Measurements from ENCODE around the gene ETS1.
A peak's percentile ranks its signal among the peaks of the same experiment; 100 is the strongest.
"Not testable (repeated sequence)": the region's sequence is repeated elsewhere in the genome, so short reads cannot be mapped to it uniquely, and the experiment has no call there.

The ETS1 gene

GRCh38 chr11:128453444-128454336 lies 133.7 kb downstream of the ETS1 start:
- Histone ChIP-seq H3K4me1 (ENCODE audit: control insufficient read depth in 5 of 5, insufficient read depth in 5 of 5, low read length in 5 of 5) (peaks cover 3 to 36% (median 16%) of the 10 kb centered on the region in 5 donors), H3K9ac (ENCODE audit: low read length in 5 of 5) (no peak overlapping the region), H3K9me3 (ENCODE audit: control insufficient read depth in 5 of 5, low read length in 5 of 5) (no peaks in the 10 kb centered on the region), H3K4me3 (ENCODE audit: low read depth in 1 of 5, low read length in 5 of 5) (no peak overlapping the region), H3K27me3 (ENCODE audit: control insufficient read depth in 5 of 5, insufficient read depth in 4 of 5, low read length in 5 of 5) (peaks cover 0 to 5% (median 0%) of the 10 kb centered on the region in 5 donors), H3K27ac (ENCODE audit: low read depth, low read length) (no peak overlapping the region), H3K36me3 (ENCODE audit: control insufficient read depth in 5 of 5, insufficient read depth in 5 of 5, low read length in 5 of 5) (peaks cover 0 to 23% (median 15%) of the 10 kb centered on the region in 5 donors)

GRCh38 chr11:128451652-128452470 lies 135.5 kb downstream of the ETS1 start:
- H3K4me1 ChIP-seq (ENCODE audit: control insufficient read depth in 5 of 5, insufficient read depth in 5 of 5, low read length in 5 of 5): peaks cover 3 to 31% (median 16%) of the 10 kb centered on the region in 5 donors
- H3K9me3 ChIP-seq (ENCODE audit: control insufficient read depth in 5 of 5, low read length in 5 of 5): no peaks in the 10 kb centered on the region
- H3K36me3 ChIP-seq (ENCODE audit: control insufficient read depth in 5 of 5, insufficient read depth in 5 of 5, low read length in 5 of 5): peaks cover 0 to 6% (median 2%) of the 10 kb centered on the region in 5 donors
- peak overlapping the region; percentile 11 for H3K27ac ChIP-seq (ENCODE audit: low read depth, low read length)
- peaks cover 0 to 5% (median 0%) of the 10 kb centered on the region in 5 donors for H3K27me3 ChIP-seq (ENCODE audit: control insufficient read depth in 5 of 5, insufficient read depth in 4 of 5, low read length in 5 of 5)
- H3K4me3 ChIP-seq (ENCODE audit: low read depth in 1 of 5, low read length in 5 of 5): peak overlapping the region in 4 of 5 donors; percentile 10 to 62 (median 44)
- peak overlapping the region in 1 of 5 donors; percentile 15 for H3K9ac ChIP-seq (ENCODE audit: low read length in 5 of 5)

- peaks cover 0 to 5% (median 0%) of the 10 kb centered on the region in 5 donors for H3K27me3 ChIP-seq (ENCODE audit: control insufficient read depth in 5 of 5, insufficient read depth in 4 of 5, low read length in 5 of 5)
- H3K27ac ChIP-seq (ENCODE audit: low read depth, low read length): no peak overlapping the region
- H3K4me3 ChIP-seq (ENCODE audit: low read depth in 1 of 5, low read length in 5 of 5): peak overlapping the region in 4 of 5 donors; percentile 10 to 62 (median 44)
- peaks cover 3 to 31% (median 16%) of the 10 kb centered on the region in 5 donors for H3K4me1 ChIP-seq (ENCODE audit: control insufficient read depth in 5 of 5, insufficient read depth in 5 of 5, low read length in 5 of 5)
- no peaks in the 10 kb centered on the region for H3K36me3 ChIP-seq (ENCODE audit: control insufficient read depth in 5 of 5, insufficient read depth in 5 of 5, low read length in 5 of 5)
- H3K9me3 ChIP-seq (ENCODE audit: control insufficient read depth in 5 of 5, low read length in 5 of 5): no peaks in the 10 kb centered on the region
- H3K9ac ChIP-seq (ENCODE audit: low read length in 5 of 5): peak overlapping the region in 1 of 5 donors; percentile 15
Observed at GRCh38 chr11:128450882-128451651, 136.3 kb downstream of the ETS1 start.

- H3K4me1 ChIP-seq (ENCODE audit: control insufficient read depth in 5 of 5, insufficient read depth in 5 of 5, low read length in 5 of 5): peaks cover 3 to 27% (median 16%) of the 10 kb centered on the region in 5 donors
- not testable (repeated sequence) for H3K27ac ChIP-seq (ENCODE audit: low read depth, low read length); H3K4me3 ChIP-seq (ENCODE audit: low read depth in 1 of 5, low read length in 5 of 5); H3K9me3 ChIP-seq (ENCODE audit: control insufficient read depth in 5 of 5, low read length in 5 of 5); H3K36me3 ChIP-seq (ENCODE audit: control insufficient read depth in 5 of 5, insufficient read depth in 5 of 5, low read length in 5 of 5); H3K27me3 ChIP-seq (ENCODE audit: control insufficient read depth in 5 of 5, insufficient read depth in 4 of 5, low read length in 5 of 5); H3K9ac ChIP-seq (ENCODE audit: low read length in 5 of 5)
Observed at GRCh38 chr11:128450425-128450824, 136.9 kb downstream of the ETS1 start.

GRCh38 chr11:128448981-128449713 lies 138.2 kb downstream of the ETS1 start:
- H3K4me3 ChIP-seq (ENCODE audit: low read depth in 1 of 5, low read length in 5 of 5): no peak overlapping the region
- H3K27ac ChIP-seq (ENCODE audit: low read depth, low read length): no peak overlapping the region

GRCh38 chr11:128448200-128448886 lies 139.0 kb downstream of the ETS1 start:
- Histone ChIP-seq H3K9ac (ENCODE audit: low read length in 5 of 5) (no peak overlapping the region), H3K9me3 (ENCODE audit: control insufficient read depth in 5 of 5, low read length in 5 of 5) (peaks cover 0 to 2% (median 0%) of the 10 kb centered on the region in 5 donors), H3K4me1 (ENCODE audit: control insufficient read depth in 5 of 5, insufficient read depth in 5 of 5, low read length in 5 of 5) (peaks cover under 1 to 23% (median 16%) of the 10 kb centered on the region in 5 donors), H3K4me3 (ENCODE audit: low read depth in 1 of 5, low read length in 5 of 5) (no peak overlapping the region), H3K36me3 (ENCODE audit: control insufficient read depth in 5 of 5, insufficient read depth in 5 of 5, low read length in 5 of 5) (no peaks in the 10 kb centered on the region), H3K27ac (ENCODE audit: low read depth, low read length) (no peak overlapping the region), H3K27me3 (ENCODE audit: control insufficient read depth in 5 of 5, insufficient read depth in 4 of 5, low read length in 5 of 5) (peaks cover 0 to 5% (median 0%) of the 10 kb centered on the region in 5 donors)

More at GRCh38 chr11:128448981-128449713, 138.2 kb downstream of the ETS1 start:
- Histone ChIP-seq H3K9ac (ENCODE audit: low read length in 5 of 5) (no peak overlapping the region), H3K4me1 (ENCODE audit: control insufficient read depth in 5 of 5, insufficient read depth in 5 of 5, low read length in 5 of 5) (peaks cover 3 to 27% (median 16%) of the 10 kb centered on the region in 5 donors), H3K36me3 (ENCODE audit: control insufficient read depth in 5 of 5, insufficient read depth in 5 of 5, low read length in 5 of 5) (no peaks in the 10 kb centered on the region), H3K27me3 (ENCODE audit: control insufficient read depth in 5 of 5, insufficient read depth in 4 of 5, low read length in 5 of 5) (peaks cover 0 to 5% (median 0%) of the 10 kb centered on the region in 5 donors), H3K9me3 (ENCODE audit: control insufficient read depth in 5 of 5, low read length in 5 of 5) (peaks cover 0 to 2% (median 0%) of the 10 kb centered on the region in 5 donors)

GRCh38 chr11:128447233-128447632 lies 140.1 kb downstream of the ETS1 start:
- Histone ChIP-seq H3K27me3 (ENCODE audit: control insufficient read depth in 5 of 5, insufficient read depth in 4 of 5, low read length in 5 of 5) (no peaks in the 10 kb centered on the region), H3K27ac (ENCODE audit: low read depth, low read length) (no peak overlapping the region), H3K9ac (ENCODE audit: low read length in 5 of 5) (no peak overlapping the region), H3K9me3 (ENCODE audit: control insufficient read depth in 5 of 5, low read length in 5 of 5) (peaks cover 0 to 2% (median 0%) of the 10 kb centered on the region in 5 donors), H3K4me1 (ENCODE audit: control insufficient read depth in 5 of 5, insufficient read depth in 5 of 5, low read length in 5 of 5) (peaks cover 0 to 12% (median 10%) of the 10 kb centered on the region in 5 donors), H3K4me3 (ENCODE audit: low read depth in 1 of 5, low read length in 5 of 5) (no peak overlapping the region), H3K36me3 (ENCODE audit: control insufficient read depth in 5 of 5, insufficient read depth in 5 of 5, low read length in 5 of 5) (no peaks in the 10 kb centered on the region)

GRCh38 chr11:128445921-128446320 lies 141.4 kb downstream of the ETS1 start:
- H3K36me3 ChIP-seq (ENCODE audit: control insufficient read depth in 5 of 5, insufficient read depth in 5 of 5, low read length in 5 of 5); H3K4me3 ChIP-seq (ENCODE audit: low read depth in 1 of 5, low read length in 5 of 5); H3K27ac ChIP-seq (ENCODE audit: low read depth, low read length); H3K27me3 ChIP-seq (ENCODE audit: control insufficient read depth in 5 of 5, insufficient read depth in 4 of 5, low read length in 5 of 5); H3K9me3 ChIP-seq (ENCODE audit: control insufficient read depth in 5 of 5, low read length in 5 of 5); H3K9ac ChIP-seq (ENCODE audit: low read length in 5 of 5); H3K4me1 ChIP-seq (ENCODE audit: control insufficient read depth in 5 of 5, insufficient read depth in 5 of 5, low read length in 5 of 5): not testable (repeated sequence)

All from subcutaneous abdominal adipose tissue (tissue), 5 donors.